ENCODE data around the gene FGD3.

Gene FGD3

DNA sequence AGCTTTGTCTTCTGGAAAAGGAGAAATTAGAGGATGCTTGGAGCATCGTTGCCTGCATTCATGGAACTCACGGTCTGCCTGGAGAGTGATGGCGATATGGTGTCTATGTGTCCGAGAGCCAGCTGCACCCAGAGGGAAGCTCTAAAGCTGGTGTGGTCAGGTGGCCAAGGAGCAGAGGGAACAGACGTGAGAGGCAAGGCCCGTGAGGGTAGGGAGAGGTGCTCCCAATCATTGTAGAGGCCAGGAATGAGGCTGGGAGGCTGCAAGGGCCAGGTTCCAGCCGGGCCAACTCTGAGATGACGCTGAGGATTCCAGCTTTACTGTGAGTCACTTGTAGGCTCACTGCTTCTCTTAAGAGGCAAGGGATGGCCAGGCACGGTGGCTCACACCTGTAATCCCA, 7.6 kb downstream of the FGD3 start:
- no peak for DNase-seq

DNA sequence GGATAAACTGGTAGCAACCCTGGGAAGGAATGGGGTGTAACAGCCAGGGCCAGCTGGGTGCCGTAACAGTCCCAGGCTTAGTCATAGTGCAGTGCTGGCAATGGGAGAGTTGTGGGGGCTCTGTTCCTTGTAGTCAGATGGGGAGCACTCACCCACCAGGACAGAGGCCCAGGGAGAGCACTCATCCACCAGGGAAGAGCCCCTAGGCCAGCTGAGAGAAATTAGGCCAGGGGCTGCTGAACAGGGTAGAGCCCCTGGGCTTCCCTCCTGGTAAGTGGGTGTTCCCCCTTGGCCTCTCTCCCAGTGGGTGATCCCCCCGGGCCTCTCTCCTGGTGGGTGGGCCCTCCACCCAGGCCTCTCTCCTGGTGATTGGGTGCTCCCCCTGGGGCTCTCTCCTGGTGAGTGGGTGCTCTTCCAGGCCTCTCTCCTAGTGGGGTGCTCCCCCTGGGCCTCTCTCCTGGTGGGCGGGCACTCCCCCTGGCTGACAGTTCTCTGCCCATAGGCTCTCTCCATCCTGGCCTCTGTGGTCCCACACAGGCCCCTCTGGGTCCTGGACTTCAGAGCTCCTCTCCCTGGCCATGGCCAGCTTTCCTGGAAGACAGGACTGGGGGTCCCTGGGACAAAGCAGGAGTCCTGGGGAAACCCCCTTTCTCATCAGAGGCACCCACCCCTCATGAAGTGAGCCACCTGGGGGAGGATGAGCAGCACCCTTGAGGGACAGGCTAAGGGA, 13.4 kb downstream of the FGD3 start:
- no peak for DNase-seq

DNA sequence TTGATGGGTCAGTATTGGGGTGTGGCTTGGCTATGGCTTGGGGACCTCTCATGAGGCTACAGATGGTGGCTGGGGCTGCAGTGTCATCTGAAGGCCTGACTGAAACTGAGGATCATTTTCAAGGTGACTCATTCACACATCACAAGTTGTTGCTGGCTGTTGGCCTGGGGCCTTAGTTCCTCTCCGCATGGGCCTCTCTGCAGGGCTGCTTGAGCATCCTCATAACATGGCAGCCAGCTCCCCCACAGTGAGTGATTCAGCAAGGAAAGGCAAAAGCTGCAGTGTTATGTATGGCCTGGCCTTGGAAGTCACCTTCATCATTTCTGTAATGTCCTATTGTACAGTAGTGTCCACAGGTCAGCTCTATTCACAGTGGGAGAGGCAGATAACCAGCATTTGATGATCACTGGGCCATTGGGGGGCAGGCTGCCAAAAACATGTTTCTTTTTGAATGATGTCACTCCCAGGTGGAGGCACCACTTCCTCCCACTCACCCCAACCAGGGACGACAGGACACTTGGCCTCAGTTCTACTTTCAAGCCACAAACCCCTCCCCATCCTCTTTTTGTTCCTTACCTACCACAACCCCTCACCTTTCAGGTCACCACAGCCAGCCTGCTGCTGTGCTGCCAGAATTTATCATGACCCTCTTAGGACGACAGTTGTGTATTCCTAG, 14.4 kb downstream of the FGD3 start:
- no peak for DNase-seq

DNA sequence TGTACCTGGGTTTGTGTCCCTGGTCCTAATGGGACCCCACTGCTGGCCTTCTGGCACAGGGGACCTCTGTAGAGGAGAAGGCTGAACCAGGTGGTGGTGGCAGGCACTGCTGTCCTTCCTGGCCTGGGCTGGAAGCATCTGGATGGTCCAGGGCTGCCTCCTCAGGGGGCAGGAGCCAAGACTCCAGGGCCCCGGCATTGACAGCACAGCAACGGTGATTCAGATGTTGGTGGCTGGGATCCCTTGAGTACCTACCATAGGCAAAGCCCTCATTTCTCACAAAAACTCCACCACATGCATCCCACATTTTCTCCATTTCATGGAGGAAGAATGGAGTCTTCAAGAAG, 15.0 kb downstream of the FGD3 start:
- DNase-seq: no peak

DNA sequence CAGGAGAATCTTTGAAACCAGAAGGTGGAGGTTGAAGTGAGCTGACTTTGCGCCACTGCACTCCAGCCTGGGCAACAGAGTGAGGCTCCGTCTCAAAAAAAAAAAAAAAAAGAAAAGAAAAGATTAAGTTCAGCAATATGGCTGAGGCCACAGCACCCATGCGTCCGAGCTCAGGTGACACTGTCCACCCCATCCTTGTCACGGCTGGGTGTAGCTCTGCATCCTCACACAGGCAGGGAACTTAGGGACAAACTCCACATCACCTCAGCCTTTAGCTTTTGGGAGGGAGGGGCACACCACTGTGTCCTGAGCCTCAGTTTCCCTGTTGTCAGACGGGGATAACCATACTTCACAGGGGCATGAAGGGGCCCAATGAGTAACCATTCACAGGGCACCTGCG, 15.5 kb downstream of the FGD3 start:
- DNase-seq: no peak

DNA sequence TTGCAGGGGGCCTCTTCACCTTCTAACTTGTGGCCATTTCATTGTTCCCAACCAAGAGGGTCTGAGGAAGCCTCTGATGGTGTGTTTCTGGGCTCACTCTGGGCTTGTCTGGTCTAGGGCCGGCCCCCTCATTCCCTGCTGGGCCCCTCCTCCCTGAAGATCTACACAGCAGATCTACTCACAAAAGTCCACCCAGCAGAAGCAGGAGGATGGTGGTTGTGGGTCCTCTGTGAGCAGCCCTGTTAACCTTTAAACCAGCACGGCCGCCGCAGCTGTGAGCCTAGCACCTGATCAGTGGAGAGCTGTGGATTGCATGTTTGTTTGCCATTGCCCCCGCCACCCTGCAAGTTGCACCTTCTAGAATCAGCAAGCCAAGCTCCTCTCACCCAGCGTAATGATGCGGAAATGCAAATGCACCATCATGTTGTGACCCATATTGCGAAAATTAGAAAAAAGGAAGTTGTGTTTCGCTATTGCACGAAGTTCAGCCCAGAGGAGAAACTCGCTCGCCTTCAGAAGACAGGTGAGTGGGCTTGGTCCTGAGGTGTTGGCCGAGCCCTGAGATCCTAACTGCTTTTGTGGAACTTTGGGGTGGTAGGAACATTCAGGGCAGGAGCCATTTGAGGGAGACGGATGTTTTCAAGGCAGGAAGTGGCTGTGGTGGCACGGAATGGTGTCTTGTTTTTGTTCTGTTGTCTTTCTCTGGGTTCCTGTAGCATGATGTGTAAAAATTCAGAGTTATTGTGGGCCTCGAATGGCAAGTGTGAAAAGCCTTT, 16.7 kb downstream of the FGD3 start:
- no peak for DNase-seq

DNA sequence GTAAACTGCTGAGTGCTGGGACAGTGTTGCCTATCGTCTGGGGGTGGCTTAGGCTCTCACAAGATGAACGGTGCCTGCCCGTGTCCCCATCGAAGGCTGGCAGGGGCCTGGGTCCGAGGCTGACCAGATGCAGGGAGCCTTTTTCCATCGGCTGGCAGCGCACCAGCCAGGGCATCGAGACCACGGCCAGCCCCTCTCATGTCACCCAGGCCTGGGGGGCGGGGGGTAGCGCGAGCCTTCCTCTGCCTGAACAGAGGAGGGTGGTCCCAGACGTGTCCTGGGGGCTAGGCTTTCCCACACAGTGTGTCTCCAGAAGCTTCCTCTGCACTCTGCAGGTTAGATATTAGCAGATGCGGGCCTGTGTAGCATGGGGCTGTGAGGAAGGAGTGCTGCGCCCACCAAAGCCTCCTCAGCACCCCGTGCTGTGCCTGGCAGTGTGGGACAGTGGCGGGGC, 17.3 kb downstream of the FGD3 start:
- no peak for DNase-seq

DNA sequence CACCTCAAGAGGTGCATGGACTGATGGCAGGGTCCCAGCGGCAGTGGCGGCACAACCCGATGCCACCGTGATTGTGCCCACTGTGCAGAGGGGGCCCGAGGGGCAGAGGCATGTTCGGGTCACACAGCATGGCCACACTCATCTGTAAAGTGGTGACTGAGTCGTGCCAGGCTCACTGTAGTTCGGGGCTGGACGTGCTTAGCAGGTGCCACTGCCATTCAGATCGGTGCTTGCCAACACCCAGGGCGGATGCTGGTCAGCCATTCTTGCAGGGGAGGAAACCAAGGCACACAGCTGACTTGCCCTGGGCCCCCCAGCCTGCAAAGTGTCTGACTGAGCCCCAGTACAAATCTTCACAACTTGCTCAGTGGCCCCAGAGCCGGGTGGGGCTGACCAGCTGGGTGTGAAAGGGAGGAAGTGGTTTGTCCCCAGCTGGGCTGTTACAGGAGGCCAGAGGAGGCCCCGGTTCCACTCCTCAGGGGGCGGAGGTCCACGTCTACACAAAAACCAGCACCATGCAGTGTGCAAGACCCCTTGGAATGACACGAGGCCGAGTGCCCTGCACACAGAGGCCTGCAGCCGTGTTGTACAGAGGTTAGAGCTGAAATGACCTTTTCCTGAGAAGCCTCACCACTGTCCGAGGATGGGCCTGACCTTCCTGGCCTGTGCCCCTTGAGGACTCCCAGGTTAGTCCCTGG, 17.9 kb downstream of the FGD3 start:
- DNase-seq: no peak

DNA sequence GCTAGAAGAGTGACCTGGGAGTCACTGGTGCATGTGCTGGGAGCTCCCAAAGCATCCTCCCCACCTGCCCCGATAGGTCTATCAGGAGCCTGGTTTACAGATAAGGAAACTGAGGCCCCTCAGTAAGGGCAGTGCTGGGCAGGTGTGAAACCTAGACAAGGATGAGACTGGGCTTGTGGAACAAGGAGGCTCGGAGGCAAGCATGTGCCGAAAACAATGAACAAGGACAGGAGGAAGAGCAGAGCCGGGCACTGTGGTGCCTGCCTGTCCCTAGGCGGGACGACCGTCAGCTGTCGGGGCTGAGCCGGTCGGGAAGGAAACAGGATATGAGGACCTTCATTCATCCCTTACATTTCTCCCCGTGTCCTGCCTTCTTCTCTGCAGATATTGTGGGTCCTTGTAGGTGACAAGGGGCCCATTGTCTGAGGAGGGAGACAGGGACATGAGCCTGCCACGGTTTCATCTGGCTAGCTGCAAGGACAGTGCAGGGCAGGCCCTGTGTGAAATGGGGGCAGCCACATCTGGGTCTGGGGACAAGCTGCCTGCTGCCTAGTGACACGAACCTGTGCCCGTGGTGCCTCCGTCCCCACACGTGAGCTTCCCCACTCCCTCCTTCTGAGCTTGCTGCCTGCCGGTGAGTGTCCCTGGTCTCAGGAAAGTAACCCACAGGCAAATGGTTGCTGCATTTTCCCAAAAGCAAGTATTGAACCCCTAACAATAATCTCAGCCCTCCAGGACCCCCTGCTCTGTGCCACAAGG, 18.6 kb downstream of the FGD3 start:
- no peak for DNase-seq

DNA sequence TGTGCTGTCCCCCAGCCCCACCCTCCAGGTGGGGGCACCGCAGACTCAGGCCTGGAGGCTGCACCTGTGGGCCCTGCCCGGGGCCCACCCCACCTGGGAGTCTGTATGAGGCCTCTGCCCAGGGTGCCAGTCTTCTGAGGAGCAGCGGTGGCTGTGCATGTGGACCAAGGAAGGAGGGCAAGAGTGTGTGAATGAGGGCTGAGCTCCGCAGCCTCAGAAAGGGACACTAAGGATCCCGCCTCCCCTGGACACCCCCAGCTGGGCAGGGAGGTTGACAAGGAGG, 19.1 kb downstream of the FGD3 start:
- no peak for DNase-seq

DNA sequence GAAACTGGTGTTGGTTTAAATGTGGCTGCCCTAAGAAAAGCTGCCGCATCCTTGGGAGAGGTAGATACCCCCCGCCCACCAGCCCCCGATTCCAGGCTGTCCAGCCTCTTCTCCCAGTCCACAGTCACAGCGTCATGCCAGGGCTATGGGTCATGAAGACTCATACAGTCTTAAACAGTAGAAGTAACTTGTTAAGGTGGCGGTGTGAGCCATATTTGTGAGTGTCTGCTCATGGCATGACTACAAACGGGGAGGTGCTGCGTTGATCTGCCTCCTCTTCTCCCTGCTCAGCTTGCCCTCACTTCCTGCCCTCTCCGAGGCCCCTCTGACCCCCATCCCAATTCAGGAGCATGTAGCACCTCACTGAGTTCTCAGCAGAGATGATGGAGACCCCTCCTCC, 20.8 kb downstream of the FGD3 start:
- DNase-seq: no peak

DNA sequence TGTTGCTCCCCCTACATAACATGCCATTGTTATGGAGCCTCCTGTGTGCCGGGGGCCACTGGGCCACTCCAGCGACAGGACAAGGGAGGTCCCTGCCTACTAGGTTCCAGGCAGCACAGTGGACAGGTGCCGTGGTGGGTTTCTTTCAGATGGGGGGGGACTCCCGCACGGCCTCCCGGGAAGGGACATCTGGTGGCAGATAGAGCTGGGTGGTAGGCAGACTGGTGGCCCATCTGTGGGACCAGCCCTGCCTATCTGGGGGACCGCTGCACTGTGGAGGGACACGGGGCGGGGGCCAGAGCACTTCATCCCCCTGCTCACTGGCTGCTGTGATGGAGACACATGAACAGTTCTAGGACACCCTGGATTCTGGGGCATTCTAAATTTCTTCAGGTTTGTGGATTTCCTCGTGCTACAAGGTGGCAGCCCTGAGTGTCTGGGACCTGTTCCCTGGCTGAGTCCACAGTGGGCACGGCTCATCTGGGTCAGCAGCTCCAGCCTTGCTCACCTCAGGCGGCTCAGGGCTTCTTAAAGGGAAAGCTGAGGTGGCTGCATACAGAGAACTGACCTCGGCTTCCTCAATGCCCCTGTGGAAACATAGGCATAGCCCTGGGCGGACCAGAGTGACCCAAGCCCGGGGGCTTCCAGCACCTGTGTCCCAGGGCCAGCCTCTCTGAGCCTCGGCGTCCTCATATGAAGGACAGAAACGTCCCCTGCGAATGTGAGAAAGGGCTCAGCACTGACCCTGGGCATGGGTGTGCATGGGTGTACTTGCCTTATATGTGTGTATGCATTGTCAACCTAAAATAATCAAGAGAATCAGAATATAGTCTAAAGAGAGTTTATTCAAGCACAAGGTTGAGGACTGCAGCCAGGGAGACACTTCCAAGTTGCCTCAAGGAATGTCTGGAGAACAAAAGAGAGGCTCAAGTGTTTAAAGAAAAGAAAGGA, 22.5 kb downstream of the FGD3 start:
- DNase-seq: no peak

DNA sequence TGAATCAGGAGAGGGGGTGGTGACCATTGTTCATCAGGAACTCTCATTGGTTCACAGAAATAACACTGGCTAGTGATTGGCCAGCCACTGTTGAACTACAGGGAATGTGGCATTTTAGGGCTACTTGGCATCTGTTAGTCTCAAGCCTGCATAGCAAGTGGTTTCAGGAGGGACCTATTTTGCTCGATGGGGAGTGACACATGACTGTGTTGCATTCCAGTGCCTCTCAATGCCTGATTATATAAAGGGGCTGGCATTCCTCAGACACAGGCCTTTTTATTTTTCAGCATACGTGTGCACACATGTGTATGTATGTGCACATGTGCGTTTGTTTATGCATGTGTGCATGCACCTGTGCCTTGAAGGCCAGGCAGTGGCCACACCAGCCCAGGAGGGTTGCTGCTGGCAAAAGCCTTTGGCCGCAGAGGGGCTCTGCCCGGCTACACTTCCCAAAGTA, 23.2 kb downstream of the FGD3 start:
- peak; percentile 44 for DNase-seq

DNA sequence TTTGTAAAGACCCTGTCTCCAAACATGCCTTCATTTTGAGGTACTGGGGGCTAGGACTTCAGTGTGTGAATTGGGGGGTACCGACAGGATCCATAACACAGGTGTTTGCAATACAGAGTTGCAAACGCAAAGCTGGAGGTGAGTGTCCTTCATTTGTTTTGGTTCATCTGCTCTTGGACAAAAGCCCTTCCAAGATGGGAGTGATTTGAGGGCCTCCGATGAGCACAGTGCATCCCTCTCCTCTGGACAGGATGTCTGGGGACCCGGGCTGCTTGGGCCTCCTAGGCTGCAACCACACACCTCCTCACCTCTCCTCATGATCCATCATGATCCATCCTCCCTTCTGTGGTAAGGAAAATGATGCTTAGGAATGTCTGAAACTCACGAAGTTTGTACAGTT, 23.8 kb downstream of the FGD3 start:
- DNase-seq: no peak

DNA sequence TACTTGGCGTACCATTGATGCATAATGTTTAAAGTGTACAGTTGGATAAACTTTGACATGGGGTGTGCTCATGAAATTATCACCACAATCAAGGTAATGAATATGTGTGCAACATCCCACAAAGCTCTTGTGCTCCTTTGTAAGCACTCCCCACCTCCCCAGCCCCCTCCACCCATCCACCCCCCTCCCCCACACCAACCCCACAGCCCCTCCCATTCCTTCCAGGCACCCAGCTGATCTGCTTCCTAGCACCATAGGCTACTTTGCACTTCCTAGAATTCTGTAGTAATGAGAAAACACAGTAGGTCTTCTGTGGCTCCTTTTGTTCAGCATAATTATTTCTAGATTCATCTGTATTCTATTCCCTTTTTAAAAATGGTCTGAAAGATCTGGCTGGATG, 24.5 kb downstream of the FGD3 start:
- no peak for DNase-seq

DNA sequence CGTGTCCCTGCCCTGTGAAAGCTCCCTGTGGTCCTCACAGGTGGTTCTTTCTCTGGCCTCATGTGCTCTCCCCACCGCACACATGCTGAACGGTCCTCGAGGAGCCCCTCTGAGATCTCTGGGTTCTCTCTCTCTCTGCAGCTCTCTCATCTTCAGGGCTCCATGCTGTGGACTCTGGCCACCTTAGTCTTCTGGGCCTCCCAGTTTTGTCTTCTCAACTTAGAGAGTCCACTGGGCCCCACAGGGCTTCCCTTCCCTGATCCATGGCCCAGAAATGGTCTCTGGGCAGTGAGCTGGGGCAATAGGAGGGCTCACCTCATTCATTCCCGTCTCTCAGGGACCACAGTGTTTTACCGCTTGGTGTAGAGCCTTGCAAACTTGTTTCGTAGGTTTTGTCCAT, 26.4 kb downstream of the FGD3 start:
- DNase-seq: no peak

DNA sequence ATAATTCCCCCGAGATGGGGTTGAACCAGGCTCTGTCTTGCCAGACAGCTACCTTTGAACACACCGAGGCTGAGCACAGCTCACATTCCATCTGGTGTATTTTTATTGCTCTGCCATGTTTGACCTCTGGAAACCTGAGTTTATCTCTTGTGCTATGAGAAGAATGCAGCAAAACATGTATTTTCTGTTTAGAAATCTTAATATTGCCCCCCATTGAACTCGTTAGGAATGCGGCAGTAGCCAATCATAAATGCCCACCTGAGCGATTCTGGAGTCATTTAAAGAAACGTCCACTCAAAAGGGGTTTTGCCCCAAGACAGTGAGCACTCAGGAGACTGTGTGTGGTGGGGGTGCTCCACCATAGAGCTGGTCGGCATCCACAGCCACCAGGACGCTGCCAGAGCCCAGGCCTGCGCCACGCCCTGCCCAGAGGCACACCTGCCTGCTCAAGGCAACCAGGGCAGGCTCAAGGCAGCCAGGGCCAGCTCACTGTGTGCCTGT, 26.9 kb downstream of the FGD3 start:
- no peak for DNase-seq

DNA sequence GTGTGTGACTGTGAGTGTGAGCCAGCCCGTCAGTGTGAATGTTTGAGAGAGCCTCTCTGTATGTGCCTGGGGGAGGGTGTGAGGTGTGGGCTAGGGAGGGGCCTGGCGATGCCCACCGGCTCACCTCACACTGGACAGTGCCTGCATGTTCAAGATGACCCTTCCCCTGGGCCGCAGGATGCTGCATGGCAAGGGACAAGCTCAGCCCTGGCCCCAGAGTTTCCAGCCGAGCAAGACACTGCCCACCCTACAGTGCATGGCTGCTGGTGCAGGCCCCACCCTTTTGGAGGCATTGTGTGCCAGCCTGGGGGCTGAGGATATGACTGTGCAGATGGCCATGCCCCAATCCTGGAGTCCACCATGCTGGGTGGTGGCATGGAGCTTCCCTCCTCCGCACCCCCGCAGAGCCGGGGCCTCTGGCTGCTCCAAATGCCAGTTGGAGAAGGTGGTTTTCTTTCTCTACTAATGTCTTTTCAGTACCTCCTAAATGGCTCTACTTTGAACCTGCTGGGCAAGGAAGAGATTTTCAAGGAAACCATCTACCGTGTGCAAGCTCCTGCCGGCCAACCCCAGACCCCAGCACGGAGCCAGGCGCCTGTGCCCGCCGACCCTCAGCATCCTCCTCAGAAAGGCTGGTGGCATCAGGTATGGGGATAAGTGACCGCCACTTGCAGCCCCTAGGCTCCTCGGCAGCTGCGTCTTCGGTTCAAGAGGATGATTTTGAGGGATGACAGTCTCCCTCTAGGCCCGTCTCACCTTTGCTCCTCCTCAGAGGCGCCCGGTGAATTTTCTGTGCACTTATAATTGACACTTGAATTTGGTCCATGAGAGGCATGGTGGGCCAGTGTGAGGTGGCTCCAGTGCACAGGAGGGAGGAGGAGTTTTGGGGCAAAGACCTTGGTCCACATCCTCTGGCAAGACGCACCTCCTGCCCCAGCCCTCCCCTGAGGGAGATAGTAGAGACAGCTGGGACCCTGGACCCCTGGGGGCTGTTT, 27.7 kb downstream of the FGD3 start:
- DNase-seq: no peak

DNA sequence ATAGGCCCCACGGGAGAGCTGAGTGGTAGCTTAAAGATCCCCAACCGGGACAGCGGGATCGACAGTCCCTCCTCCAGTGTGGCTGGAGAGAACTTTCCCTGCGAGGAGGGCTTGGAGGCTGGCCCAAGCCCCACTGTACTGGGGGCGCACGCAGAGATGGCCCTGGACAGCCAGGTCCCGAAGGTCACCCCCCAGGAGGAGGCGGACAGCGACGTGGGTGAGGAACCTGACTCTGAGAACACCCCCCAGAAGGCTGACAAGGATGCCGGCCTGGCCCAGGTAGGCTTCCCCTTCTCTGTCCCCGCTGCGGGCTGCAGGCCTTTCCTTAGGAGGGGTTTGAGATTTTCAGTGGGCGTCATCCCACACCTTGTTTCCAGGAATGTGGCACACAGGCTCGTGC, 29.1 kb downstream of the FGD3 start:
- DNase-seq: no peak

DNA sequence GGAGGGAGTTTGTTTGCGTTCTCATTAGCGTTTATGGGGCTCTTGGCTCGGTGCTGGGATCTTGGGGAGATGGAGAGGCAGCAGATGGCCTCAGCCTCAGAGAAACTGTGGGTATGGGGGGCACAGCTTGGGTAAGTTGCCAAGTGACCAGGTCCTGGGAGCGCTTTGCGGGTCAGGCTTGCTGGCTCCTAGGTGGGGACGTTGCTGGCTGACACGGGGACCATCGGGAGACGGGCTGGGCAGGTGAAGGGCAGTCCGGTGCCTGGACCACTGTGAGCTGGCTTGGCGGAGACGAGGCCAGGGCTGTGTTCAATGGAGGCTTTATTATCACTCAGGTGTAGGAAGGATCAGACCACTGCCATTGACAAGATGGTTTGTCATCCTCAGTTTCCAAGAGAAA, 30.0 kb downstream of the FGD3 start:
- no peak for DNase-seq

All from kidney glomerular epithelial cell (primary cell).